Panc1 (cell line): ENCODE data around the gene FGF3. TPM values are rescaled to one million over a fixed set of nuclear protein-coding genes. Genes with fewer than 3 reads are reported as not detected.

Source experiments
- ATAC-seq: fragments of 200-7000 bp; cut with Tn5 transposase; 2 replicates; pipeline ENCODE4 v1.9.1; 2020; ENCODE audit warnings: mild to moderate bottlenecking, moderate library complexity
- BruUV-seq: library from RNA; stranded (reverse); fragments of 400-500 nt; replicated peaks from 2 replicates; lab custom pipeline; 2021; lab: Mats Ljungman, UMichigan
- CTCF ChIA-PET: fragments of 300-600 bp; sonication (Branson Sonifier 250); formaldehyde crosslinking; loops from one replicate; lab custom pipeline; 2022; ENCODE audit warnings: antibody characterized with exemption; lab: Charles Lee
- POLR2A ChIA-PET: fragments of 300-600 bp; sonication (Branson Sonifier 250); formaldehyde crosslinking; loops from one replicate; lab custom pipeline; 2022; ENCODE audit warnings: antibody characterized with exemption; lab: Charles Lee
- DNase-seq: peaks from one replicate; pipeline ENCODE4 v3.0.0-alpha.2; 2010; ENCODE audit warnings: low read depth, low spot score
- H3K27ac ChIP-seq: 2 replicates; pipeline ENCODE4 v1.5.1; 2011; ENCODE audit warnings: mild to moderate bottlenecking, low read length, inconsistent platforms
- H3K27me3 ChIP-seq: fragments of 200-500 bp; sonication (Bioruptor generic); 2 replicates; pipeline ENCODE4 v1.6.0; 2014; ENCODE audit warnings: low read length, inconsistent platforms; ENCODE audit not compliant: control insufficient read depth, insufficient read depth
- H3K36me3 ChIP-seq: fragments of 200-500 bp; sonication (Bioruptor generic); 2 replicates; pipeline ENCODE4 v1.5.1; 2014; ENCODE audit warnings: inconsistent platforms, mild to moderate bottlenecking, low read length, moderate library complexity; ENCODE audit not compliant: control insufficient read depth, insufficient read depth
- H3K4me1 ChIP-seq: 2 replicates; pipeline ENCODE4 v1.5.1; 2011; ENCODE audit warnings: inconsistent platforms, mild to moderate bottlenecking, low read length, moderate library complexity; ENCODE audit not compliant: control insufficient read depth, insufficient read depth
- H3K4me3 ChIP-seq, 2 experiments: 2 replicates each; pipeline ENCODE4 v1.5.1; 2011 to 2012; ENCODE audit warnings: low read depth in 2 of 2, low read length in 2 of 2, mild to moderate bottlenecking in 2 of 2, inconsistent platforms in 1 of 2, moderate library complexity in 1 of 2
- H3K9me3 ChIP-seq: fragments of 200-500 bp; sonication (Bioruptor generic); 2 replicates; pipeline ENCODE4 v1.5.1; 2014; ENCODE audit warnings: low read depth, mild to moderate bottlenecking, inconsistent platforms, low read length, moderate library complexity; ENCODE audit not compliant: control insufficient read depth, insufficient read depth
- POLR2AphosphoS5 ChIP-seq: IDR thresholded peaks from 2 replicates; pipeline ENCODE4 v1.6.1; 2012; ENCODE audit warnings: mild to moderate bottlenecking, low read depth, low read length, moderate library complexity
- SIN3A ChIP-seq: IDR thresholded peaks from 2 replicates; pipeline ENCODE4 v1.6.1; 2012; ENCODE audit warnings: low read depth, mild to moderate bottlenecking, low read length, moderate library complexity, borderline replicate concordance; ENCODE audit not compliant: insufficient read depth
- TCF7L2 ChIP-seq: IDR thresholded peaks from 2 replicates; pipeline ENCODE4 v1.6.1; 2011; ENCODE audit warnings: mild to moderate bottlenecking, low read depth, low read length, inconsistent platforms
- in situ Hi-C: cut with HindIII; loops from 2 replicates; pipeline ENCODE4 v1.10.0; 2016; ENCODE audit warnings: low sequenced_read_pairs, low pct_unique_long_range_greater_than_20kb
- intact Hi-C: fragments of 100-400 bp; cut with micrococcal nuclease; formaldehyde crosslinking; loops from one replicate; pipeline ENCODE4 v1.10.0; 2022; ENCODE audit not compliant: unreplicated experiment
- total RNA-seq: library from RNA; stranded (reverse); gene quantifications from one replicate; pipeline ENCODE4 v1.2.1, GENCODE V29; 2021; ENCODE audit not compliant: unreplicated experiment
- TF ChIP-seq, protein P1 (sequence below), 2 experiments: IDR thresholded peaks; 2 replicates each; pipeline ENCODE4 v1.6.1; 2011 to 2012; ENCODE audit warnings: low read depth in 2 of 2, control low read depth in 1 of 2, low read length in 1 of 2, mild to moderate bottlenecking in 1 of 2, moderate library complexity in 1 of 2; ENCODE audit not compliant: insufficient read depth in 1 of 2
- TF ChIP-seq, protein P2 (sequence below): fragments of 450-650 bp; IDR thresholded peaks from 2 replicates; pipeline ENCODE4 v1.5.1; 2017; ENCODE audit warnings: mild to moderate bottlenecking

FGF3 gene
- total RNA-seq, 1 experiment from 2014 or later: not detected

DNA sequence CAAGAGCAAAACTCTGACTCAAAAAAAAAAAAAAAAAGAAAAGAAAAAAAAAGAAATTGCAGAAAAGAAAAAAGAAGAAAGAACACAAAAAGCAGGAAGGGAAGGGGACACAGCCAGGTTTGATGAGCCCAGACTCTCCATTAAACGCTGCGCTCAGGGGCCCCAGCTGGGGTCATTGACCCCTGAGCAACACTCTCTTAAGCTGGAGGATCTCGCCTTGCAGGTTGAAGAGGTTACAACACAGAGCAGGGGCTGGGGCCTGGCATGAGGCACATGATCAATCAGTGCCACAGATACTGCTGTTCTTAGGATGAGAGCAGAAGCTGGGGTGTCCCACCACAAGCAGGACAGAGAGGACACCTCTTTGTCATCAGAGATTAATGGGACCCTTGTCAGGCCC is 7.8 kb downstream of the FGF3 start:
- in situ Hi-C loops (no loop called here), intact Hi-C loops (no loop called here)
- POLR2A ChIA-PET: no interaction called here
- CTCF ChIA-PET: interaction anchor here (0.7 kb wide), 1 partner anchor 1015 kb away, joined by 10 read pairs; no protein-coding TSS in a partner anchor
- BruUV-seq: no TSS peak
- DNase-seq (no peak), ATAC-seq (no peak)
- Histone ChIP-seq H3K27ac (no peak overlapping the region), H3K36me3 (no peaks in the 10 kb centered on the region), H3K4me3 (no peak overlapping the region), H3K27me3 (peaks cover 12% of the 10 kb centered on the region), H3K4me1 (no peaks in the 10 kb centered on the region; the same call in 1 of the 2 replicates), H3K9me3 (no peaks in the 10 kb centered on the region)
- TF ChIP-seq SIN3A: no peak
- no peak for TF ChIP-seq TCF7L2
- TF ChIP-seq, protein P1, sequence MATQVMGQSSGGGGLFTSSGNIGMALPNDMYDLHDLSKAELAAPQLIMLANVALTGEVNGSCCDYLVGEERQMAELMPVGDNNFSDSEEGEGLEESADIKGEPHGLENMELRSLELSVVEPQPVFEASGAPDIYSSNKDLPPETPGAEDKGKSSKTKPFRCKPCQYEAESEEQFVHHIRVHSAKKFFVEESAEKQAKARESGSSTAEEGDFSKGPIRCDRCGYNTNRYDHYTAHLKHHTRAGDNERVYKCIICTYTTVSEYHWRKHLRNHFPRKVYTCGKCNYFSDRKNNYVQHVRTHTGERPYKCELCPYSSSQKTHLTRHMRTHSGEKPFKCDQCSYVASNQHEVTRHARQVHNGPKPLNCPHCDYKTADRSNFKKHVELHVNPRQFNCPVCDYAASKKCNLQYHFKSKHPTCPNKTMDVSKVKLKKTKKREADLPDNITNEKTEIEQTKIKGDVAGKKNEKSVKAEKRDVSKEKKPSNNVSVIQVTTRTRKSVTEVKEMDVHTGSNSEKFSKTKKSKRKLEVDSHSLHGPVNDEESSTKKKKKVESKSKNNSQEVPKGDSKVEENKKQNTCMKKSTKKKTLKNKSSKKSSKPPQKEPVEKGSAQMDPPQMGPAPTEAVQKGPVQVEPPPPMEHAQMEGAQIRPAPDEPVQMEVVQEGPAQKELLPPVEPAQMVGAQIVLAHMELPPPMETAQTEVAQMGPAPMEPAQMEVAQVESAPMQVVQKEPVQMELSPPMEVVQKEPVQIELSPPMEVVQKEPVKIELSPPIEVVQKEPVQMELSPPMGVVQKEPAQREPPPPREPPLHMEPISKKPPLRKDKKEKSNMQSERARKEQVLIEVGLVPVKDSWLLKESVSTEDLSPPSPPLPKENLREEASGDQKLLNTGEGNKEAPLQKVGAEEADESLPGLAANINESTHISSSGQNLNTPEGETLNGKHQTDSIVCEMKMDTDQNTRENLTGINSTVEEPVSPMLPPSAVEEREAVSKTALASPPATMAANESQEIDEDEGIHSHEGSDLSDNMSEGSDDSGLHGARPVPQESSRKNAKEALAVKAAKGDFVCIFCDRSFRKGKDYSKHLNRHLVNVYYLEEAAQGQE (IDR thresholded peaks at IDR 0.05; ENCODE audit: insufficient read depth in 1 of 2, low read depth in 2 of 2, low read length in 1 of 2): no peak
- TF ChIP-seq, protein P2, sequence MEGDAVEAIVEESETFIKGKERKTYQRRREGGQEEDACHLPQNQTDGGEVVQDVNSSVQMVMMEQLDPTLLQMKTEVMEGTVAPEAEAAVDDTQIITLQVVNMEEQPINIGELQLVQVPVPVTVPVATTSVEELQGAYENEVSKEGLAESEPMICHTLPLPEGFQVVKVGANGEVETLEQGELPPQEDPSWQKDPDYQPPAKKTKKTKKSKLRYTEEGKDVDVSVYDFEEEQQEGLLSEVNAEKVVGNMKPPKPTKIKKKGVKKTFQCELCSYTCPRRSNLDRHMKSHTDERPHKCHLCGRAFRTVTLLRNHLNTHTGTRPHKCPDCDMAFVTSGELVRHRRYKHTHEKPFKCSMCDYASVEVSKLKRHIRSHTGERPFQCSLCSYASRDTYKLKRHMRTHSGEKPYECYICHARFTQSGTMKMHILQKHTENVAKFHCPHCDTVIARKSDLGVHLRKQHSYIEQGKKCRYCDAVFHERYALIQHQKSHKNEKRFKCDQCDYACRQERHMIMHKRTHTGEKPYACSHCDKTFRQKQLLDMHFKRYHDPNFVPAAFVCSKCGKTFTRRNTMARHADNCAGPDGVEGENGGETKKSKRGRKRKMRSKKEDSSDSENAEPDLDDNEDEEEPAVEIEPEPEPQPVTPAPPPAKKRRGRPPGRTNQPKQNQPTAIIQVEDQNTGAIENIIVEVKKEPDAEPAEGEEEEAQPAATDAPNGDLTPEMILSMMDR: no peak
- TF ChIP-seq POLR2AphosphoS5: no peak

DNA sequence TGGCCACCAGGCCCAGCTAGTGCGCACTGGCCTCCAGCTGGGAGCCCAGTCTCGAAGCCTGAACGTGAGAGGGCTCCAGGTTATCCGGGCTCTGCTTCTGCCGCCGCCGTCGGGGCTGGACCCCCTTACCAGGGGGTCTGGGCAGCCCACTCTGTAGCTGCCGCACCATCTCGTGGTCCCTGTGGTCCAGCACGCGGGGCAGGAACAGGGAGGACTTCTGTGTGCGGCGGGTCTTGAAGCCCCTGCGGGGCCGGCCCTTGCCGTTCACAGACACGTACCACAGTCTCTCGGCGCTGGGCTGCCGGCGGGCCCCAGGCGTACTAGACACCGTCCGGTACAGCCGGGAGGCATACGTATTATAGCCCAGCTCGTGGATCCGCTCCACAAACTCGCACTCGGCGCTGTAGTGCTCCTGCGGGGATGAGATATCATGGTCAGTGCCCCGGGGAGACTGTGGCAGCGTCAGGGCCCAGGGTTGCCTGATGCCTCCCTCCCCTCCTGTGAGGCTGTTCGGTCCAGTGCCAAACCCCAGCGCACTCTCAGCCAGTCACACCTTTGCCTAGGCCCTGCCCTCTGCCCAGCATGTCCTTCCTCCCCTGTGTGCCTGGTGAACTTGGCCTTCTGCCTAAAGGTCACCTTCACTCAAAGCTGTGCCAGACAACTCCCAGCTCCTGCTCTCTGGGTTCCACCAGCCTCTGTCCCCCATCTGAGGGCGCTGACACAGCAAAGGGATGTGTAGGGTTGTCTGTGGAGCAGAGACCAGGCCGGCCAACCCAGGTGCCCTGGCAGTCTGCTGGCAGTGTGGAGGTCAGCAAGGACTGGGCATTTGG is 8.7 kb downstream of the FGF3 start:
- DNase-seq: no peak
- POLR2A ChIA-PET: interaction anchor here (0.6 kb wide), 1 partner anchor 33 kb away, joined by 3 read pairs; no protein-coding TSS in a partner anchor
- BruUV-seq: no TSS peak

More for the DNA sequence above, 8.7 kb downstream of the FGF3 start:
- in situ Hi-C loops (no loop called here), intact Hi-C loops (no loop called here)
- Histone ChIP-seq H3K27me3 (peaks cover 5% of the 10 kb centered on the region), H3K27ac (no peak overlapping the region), H3K9me3 (no peaks in the 10 kb centered on the region), H3K4me3 (no peak overlapping the region), H3K4me1 (no peaks in the 10 kb centered on the region), H3K36me3 (no peaks in the 10 kb centered on the region)
- ATAC-seq: peak; percentile 35
- TF ChIP-seq POLR2AphosphoS5: no peak
- no peak for TF ChIP-seq TCF7L2
- TF ChIP-seq, protein P2: no peak
- no peak for TF ChIP-seq SIN3A
- TF ChIP-seq, protein P1 (IDR thresholded peaks at IDR 0.05; ENCODE audit: insufficient read depth in 1 of 2, low read depth in 2 of 2, low read length in 1 of 2): no peak
- CTCF ChIA-PET: interaction anchor here (0.7 kb wide), 2 partner anchors 311 to 1014 kb away, joined by 3 to 10 read pairs; no protein-coding TSS in a partner anchor
